ENCODE measurements around the gene UFL1. TPM values are rescaled to one million over a fixed set of nuclear protein-coding genes. Genes with fewer than 3 reads are reported as not detected.
"Not testable (repeated sequence)": the region's sequence is repeated elsewhere in the genome, so short reads cannot be mapped to it uniquely, and the experiment has no call there.

Gene UFL1
- total and polyA plus RNA-seq, 2 experiments from 2014 or later, result 22.0 to 25.2 TPM

- Histone ChIP-seq H3K4me1 (ENCODE audit: insufficient read depth) (no peaks in the 10 kb centered on the region), H3K27ac (no peak overlapping the region)
- in situ Hi-C loops (cut with MboI), result no loop called here
Measured at GRCh38 chr6:96554558-96554957, 33.0 kb downstream of the UFL1 start.

DNA sequence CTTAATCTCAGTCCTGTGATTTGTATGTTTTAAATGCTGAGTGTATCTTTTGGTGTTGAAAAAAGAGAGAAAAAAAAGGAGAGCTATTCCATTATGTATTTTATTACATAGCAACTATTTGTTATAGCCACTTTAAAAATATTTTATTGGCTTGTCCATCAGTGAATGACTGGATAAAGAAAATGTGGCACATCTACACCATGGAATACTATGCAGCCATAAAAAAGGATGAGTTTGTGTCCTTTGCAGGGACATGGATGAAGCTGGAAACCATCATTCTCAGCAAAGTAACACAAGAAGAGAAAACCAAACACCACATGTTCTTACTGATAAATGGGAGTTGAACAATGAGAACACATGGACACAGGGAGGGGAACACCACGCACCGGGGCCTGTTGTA is 38.1 kb downstream of the UFL1 start:
- H3K4me3 ChIP-seq; H3K4me1 ChIP-seq (ENCODE audit: insufficient read depth); H3K9me3 ChIP-seq (ENCODE audit: low read depth); H3K4me2 ChIP-seq (ENCODE audit: unreplicated experiment); H3F3A ChIP-seq (ENCODE audit: insufficient read depth); H4K20me1 ChIP-seq (ENCODE audit: insufficient read depth); H3K9me2 ChIP-seq (ENCODE audit: insufficient read depth); H3K27ac ChIP-seq; H3K9ac ChIP-seq; DNase-seq; H3K27me3 ChIP-seq (replicated peaks; ENCODE audit: insufficient read depth); H3K79me2 ChIP-seq (ENCODE audit: insufficient read depth); H3K36me3 ChIP-seq (ENCODE audit: low read depth); H2AFZ ChIP-seq; in situ Hi-C loops (cut with MboI): not testable (repeated sequence)
- WGBS, 2 experiments (ENCODE audit: low coverage in 1 of 2, low lambda C conversion rate in 2 of 2, missing lambda C conversion rate in 2 of 2), result 80 to 89% methylated on average over 2 of the region's 2 CpGs

More at GRCh38 chr6:96554558-96554957, 33.0 kb downstream of the UFL1 start:
- no peak overlapping the region for H2AFZ ChIP-seq
- peaks cover 5% of the 10 kb centered on the region; the same call in 1 of the 2 replicates for H3F3A ChIP-seq (ENCODE audit: insufficient read depth)
- H3K27me3 ChIP-seq (replicated peaks; ENCODE audit: insufficient read depth), result no peaks in the 10 kb centered on the region
- H3K9ac ChIP-seq, result no peak overlapping the region
- no peaks in the 10 kb centered on the region for H4K20me1 ChIP-seq (ENCODE audit: insufficient read depth)
- no peak for TF ChIP-seq EZH2phosphoT487 (IDR thresholded peaks at IDR 0.05; ENCODE audit: insufficient read depth, low read depth)
- no peak for TF ChIP-seq EZH2 (IDR thresholded peaks at IDR 0.05; ENCODE audit: insufficient read depth, poor library complexity, severe bottlenecking)
- H3K4me2 ChIP-seq (ENCODE audit: unreplicated experiment), result no peak overlapping the region
- no peaks in the 10 kb centered on the region for H3K9me2 ChIP-seq (ENCODE audit: insufficient read depth)
- peaks cover 46% of the 10 kb centered on the region for H3K36me3 ChIP-seq (ENCODE audit: low read depth)
- 94 to 99% methylated on average over 4 of the region's 4 CpGs for WGBS, 2 experiments (ENCODE audit: low coverage in 1 of 2, low lambda C conversion rate in 2 of 2, missing lambda C conversion rate in 2 of 2)
- no peak for DNase-seq
- no peak overlapping the region for H3K4me3 ChIP-seq
- no peaks in the 10 kb centered on the region for H3K79me2 ChIP-seq (ENCODE audit: insufficient read depth)
- no peaks in the 10 kb centered on the region for H3K9me3 ChIP-seq (ENCODE audit: low read depth)

DNA sequence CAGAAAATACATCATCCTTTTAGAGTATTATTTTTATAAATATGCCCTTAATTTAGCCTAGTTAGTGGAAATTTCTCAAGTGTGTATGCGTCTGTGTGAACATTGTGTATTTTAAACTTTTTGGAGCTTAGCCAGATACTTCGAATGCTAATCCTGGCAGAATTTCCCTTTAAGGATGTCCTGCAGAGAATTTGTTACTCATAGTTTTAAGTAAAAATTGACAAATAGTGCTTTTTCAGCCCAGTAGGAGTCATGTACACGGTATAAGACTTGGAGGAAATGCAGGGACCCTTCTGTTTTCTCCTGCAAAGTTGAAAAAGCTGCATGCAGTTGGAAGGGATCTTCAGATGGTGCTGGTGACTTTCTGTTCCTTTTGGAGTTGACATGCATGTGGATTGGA is 41.3 kb downstream of the UFL1 start, which contains the start of gene FHL5:
Gene FHL5, plus strand, starts transcription at position 243 of the 400 bp plus-strand sequence. CDS start 40,486 bp downstream, outside the sequence.
- Histone ChIP-seq H3F3A (ENCODE audit: insufficient read depth) (no peaks in the 10 kb centered on the region), H3K9ac (no peak within 1 kb of the TSS), H3K27ac (no peak within 1 kb of the TSS), H3K79me2 (ENCODE audit: insufficient read depth) (no peaks in the 10 kb centered on the region), H3K36me3 (ENCODE audit: low read depth) (no peaks in the 10 kb centered on the region), H3K4me1 (ENCODE audit: insufficient read depth) (no peaks in the 10 kb centered on the region), H2AFZ (no peak within 1 kb of the TSS), H3K4me3 (no peak within 1 kb of the TSS), H3K9me3 (ENCODE audit: low read depth) (no peaks in the 10 kb centered on the region), H4K20me1 (ENCODE audit: insufficient read depth) (no peaks in the 10 kb centered on the region), H3K9me2 (ENCODE audit: insufficient read depth) (no peaks in the 10 kb centered on the region), H3K27me3 (replicated peaks; ENCODE audit: insufficient read depth) (no peaks in the 10 kb centered on the region), H3K4me2 (ENCODE audit: unreplicated experiment) (no peak within 1 kb of the TSS)
- in situ Hi-C loops (cut with MboI), result no loop called here
- peak; percentile 8 for DNase-seq
- WGBS, 2 experiments (ENCODE audit: low coverage in 1 of 2, low lambda C conversion rate in 2 of 2, missing lambda C conversion rate in 2 of 2), result 2 to 4% methylated on average over 3 of the region's 3 CpGs
- TF ChIP-seq EZH2phosphoT487 (IDR thresholded peaks at IDR 0.05; ENCODE audit: insufficient read depth, low read depth), result no peak
- no peak for TF ChIP-seq EZH2 (IDR thresholded peaks at IDR 0.05; ENCODE audit: insufficient read depth, poor library complexity, severe bottlenecking)

GRCh38 chr6:96563853-96564252 is 42.2 kb downstream of the UFL1 start:
- Histone ChIP-seq H3K36me3 (ENCODE audit: low read depth) (no peaks in the 10 kb centered on the region), H3K9me3 (ENCODE audit: low read depth) (no peaks in the 10 kb centered on the region), H3K9ac (no peak overlapping the region), H2AFZ (no peak overlapping the region), H3K4me1 (ENCODE audit: insufficient read depth) (no peaks in the 10 kb centered on the region), H3F3A (ENCODE audit: insufficient read depth) (no peaks in the 10 kb centered on the region), H3K27ac (no peak overlapping the region), H4K20me1 (ENCODE audit: insufficient read depth) (no peaks in the 10 kb centered on the region), H3K4me3 (no peak overlapping the region), H3K27me3 (replicated peaks; ENCODE audit: insufficient read depth) (no peaks in the 10 kb centered on the region), H3K4me2 (ENCODE audit: unreplicated experiment) (no peak overlapping the region), H3K79me2 (ENCODE audit: insufficient read depth) (no peaks in the 10 kb centered on the region), H3K9me2 (ENCODE audit: insufficient read depth) (no peaks in the 10 kb centered on the region)
- TF ChIP-seq EZH2 (IDR thresholded peaks at IDR 0.05; ENCODE audit: insufficient read depth, poor library complexity, severe bottlenecking) (no peak), EZH2phosphoT487 (IDR thresholded peaks at IDR 0.05; ENCODE audit: insufficient read depth, low read depth) (no peak)
- no peak for DNase-seq
- in situ Hi-C loops (cut with MboI), result no loop called here

DNA sequence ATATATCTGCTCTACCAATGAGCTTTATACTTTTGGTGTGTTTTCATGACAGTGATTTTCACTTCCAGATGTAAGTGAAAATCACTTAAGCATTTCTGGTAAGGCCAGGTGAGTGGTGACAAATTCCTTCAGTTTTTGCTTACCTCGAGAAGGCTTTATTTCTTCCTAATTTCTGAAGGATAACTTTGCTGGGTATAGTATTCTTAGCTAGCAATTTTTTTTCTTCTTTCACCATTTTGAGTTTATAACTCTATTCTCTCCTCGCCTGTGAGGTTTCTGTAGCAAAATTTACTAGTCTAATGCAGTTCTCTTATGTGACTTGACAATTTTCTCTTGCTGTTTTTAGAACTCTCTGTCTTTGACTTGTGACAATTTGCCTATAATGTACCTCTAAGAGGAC is 48.4 kb downstream of the UFL1 start:
- no peaks in the 10 kb centered on the region for H3K79me2 ChIP-seq (ENCODE audit: insufficient read depth)
- no peaks in the 10 kb centered on the region for H3K4me1 ChIP-seq (ENCODE audit: insufficient read depth)
- H3K9me3 ChIP-seq (ENCODE audit: low read depth), result no peaks in the 10 kb centered on the region
- no peak for DNase-seq
- H3K36me3 ChIP-seq (ENCODE audit: low read depth), result no peaks in the 10 kb centered on the region
- H4K20me1 ChIP-seq (ENCODE audit: insufficient read depth), result no peaks in the 10 kb centered on the region
- H3K4me3 ChIP-seq, result no peak overlapping the region
- H3F3A ChIP-seq (ENCODE audit: insufficient read depth), result no peaks in the 10 kb centered on the region
- no peaks in the 10 kb centered on the region for H3K27me3 ChIP-seq (replicated peaks; ENCODE audit: insufficient read depth)
- no peak overlapping the region for H2AFZ ChIP-seq
- H3K9me2 ChIP-seq (ENCODE audit: insufficient read depth), result no peaks in the 10 kb centered on the region
- H3K9ac ChIP-seq, result no peak overlapping the region
- H3K27ac ChIP-seq, result no peak overlapping the region
- in situ Hi-C loops (cut with MboI), result no loop called here
- TF ChIP-seq EZH2 (IDR thresholded peaks at IDR 0.05; ENCODE audit: insufficient read depth, poor library complexity, severe bottlenecking), result no peak
- TF ChIP-seq EZH2phosphoT487 (IDR thresholded peaks at IDR 0.05; ENCODE audit: insufficient read depth, low read depth), result no peak
- H3K4me2 ChIP-seq (ENCODE audit: unreplicated experiment), result no peak overlapping the region
- WGBS, 2 experiments (ENCODE audit: low coverage in 1 of 2, low lambda C conversion rate in 2 of 2, missing lambda C conversion rate in 2 of 2), result 11 to 18% methylated on average over 2 of the region's 2 CpGs

Measured in GM23248 (cell line).